Lower leg skin (tissue), 3 donors: ENCODE data around the gene NBEAL1.
"Not testable (repeated sequence)": the region's sequence is repeated elsewhere in the genome, so short reads cannot be mapped to it uniquely, and the experiment has no call there.

Experiments
- CTCF ChIP-seq, 3 donors: fragments of 450-650 bp; IDR thresholded peaks; one replicate each; pipeline ENCODE4 v1.5.1; 2016; ENCODE audit warnings: antibody characterized with exemption in 3 of 3, mild to moderate bottlenecking in 3 of 3, moderate library complexity in 2 of 3
- POLR2A ChIP-seq, 2 donors: fragments of 450-650 bp; IDR thresholded peaks; one replicate each; pipeline ENCODE4 v1.6.1; 2016 to 2017; ENCODE audit warnings: antibody characterized with exemption in 2 of 2, mild to moderate bottlenecking in 1 of 2, moderate library complexity in 1 of 2

DNA sequence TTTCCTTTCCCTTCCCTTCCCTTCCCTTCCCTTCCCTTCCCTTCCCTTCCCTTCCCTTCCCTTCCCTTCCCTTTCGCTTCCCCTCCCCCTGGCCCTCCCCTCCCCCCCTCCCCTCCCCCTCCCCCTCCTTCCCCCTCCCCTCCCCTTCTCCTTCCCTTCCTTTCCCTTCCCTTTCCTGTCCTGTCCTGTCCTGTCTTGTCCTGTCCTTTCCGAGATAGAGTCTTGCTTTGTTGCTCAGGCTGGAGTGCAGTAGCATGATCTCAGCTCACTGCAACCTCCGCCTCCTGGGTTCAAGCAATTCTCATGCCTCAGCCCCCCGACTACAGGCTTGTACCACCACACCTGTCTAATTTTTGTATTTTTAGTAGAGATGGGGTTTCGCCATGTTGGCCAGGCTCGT lies 24.5 kb downstream of the NBEAL1 start:
- TF ChIP-seq CTCF, POLR2A (IDR thresholded peaks at IDR 0.05): not testable (repeated sequence)
